Endothelial cell of hepatic sinusoid (primary cell): ENCODE results near the gene GBP1.
"Not testable (repeated sequence)": the region's sequence is repeated elsewhere in the genome, so short reads cannot be mapped to it uniquely, and the experiment has no call there.

Source experiments
- in situ Hi-C: cut with HindIII; loops from 2 replicates; pipeline ENCODE4 v1.10.0; 2017; ENCODE audit warnings: low sequenced_read_pairs

Gene GBP1

GRCh38 chr1:89022167-89022959, 42.6 kb downstream of the GBP1 start, which contains the start of gene GBP3:
GBP3 (minus strand) TSS chr1:89022866; CDS start chr1:89020721, 2,145 bp downstream.
- in situ Hi-C loops = loop anchor here (5.0 kb wide), 1 partner anchor 35 kb away; no protein-coding TSS in a partner anchor

GRCh38 chr1:89018318-89018717, 46.7 kb downstream of the GBP1 start:
- in situ Hi-C loops = not testable (repeated sequence)

GRCh38 chr1:89008511-89008910, 56.5 kb downstream of the GBP1 start:
- in situ Hi-C loops = no loop called here

- in situ Hi-C loops = no loop called here
Observed at GRCh38 chr1:89005286-89006151, 59.5 kb downstream of the GBP1 start.
